Muscle layer of duodenum (tissue), 2 donors: ENCODE data around the gene CCL28.
"Not testable (repeated sequence)": the region's sequence is repeated elsewhere in the genome, so short reads cannot be mapped to it uniquely, and the experiment has no call there.

Experiments
- H3K27ac ChIP-seq: one replicate; pipeline ENCODE4 v1.7.0; 2013; ENCODE audit warnings: mild to moderate bottlenecking, low read length
- H3K27me3 ChIP-seq: one replicate; pipeline ENCODE4 v1.7.0; 2013; ENCODE audit warnings: low read depth, mild to moderate bottlenecking, control low read depth, low read length
- H3K36me3 ChIP-seq, 2 donors: one replicate each; pipeline ENCODE4 v1.7.0; 2013; ENCODE audit warnings: low read length in 2 of 2, control low read depth in 1 of 2, mild to moderate bottlenecking in 1 of 2; ENCODE audit not compliant: insufficient read depth in 2 of 2, control insufficient read depth in 1 of 2
- H3K4me1 ChIP-seq, 2 donors: one replicate each; pipeline ENCODE4 v1.7.0; 2013; ENCODE audit warnings: low read length in 2 of 2, mild to moderate bottlenecking in 2 of 2, control low read depth in 1 of 2, moderate library complexity in 1 of 2; ENCODE audit not compliant: insufficient read depth in 2 of 2, control insufficient read depth in 1 of 2
- H3K4me3 ChIP-seq, 2 donors: one replicate each; pipeline ENCODE4 v1.7.0; 2013; ENCODE audit warnings: low read length in 2 of 2, low read depth in 1 of 2, mild to moderate bottlenecking in 1 of 2
- H3K9me3 ChIP-seq, 2 donors: one replicate each; pipeline ENCODE4 v1.7.0; 2013; ENCODE audit warnings: low read length in 2 of 2, control low read depth in 1 of 2, mild to moderate bottlenecking in 1 of 2; ENCODE audit not compliant: control insufficient read depth in 1 of 2
- donor health status: healthy.

Gene CCL28

GRCh38 chr5:43423086-43423485 lies 10.9 kb upstream of the CCL28 start:
- H3K4me3 ChIP-seq, H3K27ac ChIP-seq, H3K27me3 ChIP-seq, H3K36me3 ChIP-seq, H3K4me1 ChIP-seq, H3K9me3 ChIP-seq: not testable (repeated sequence)

DNA sequence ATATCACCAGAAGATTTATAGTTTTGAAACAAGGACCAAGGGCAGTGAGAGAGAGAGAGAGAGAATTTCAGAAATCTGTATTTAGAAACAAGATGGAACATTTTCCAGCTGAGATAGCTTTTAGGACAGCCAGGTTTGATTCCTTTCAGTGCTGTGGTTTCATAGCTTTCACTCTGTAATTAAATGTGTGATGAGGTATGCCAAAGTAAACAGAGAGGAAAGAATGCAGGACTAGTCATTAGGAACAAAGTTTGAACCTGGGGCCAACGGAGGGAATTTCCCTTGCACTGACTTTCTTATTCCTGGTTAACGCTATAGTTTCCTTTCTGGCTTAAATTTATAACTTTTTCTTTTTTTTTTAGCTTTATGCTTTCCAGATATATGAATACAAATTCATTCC lies 10.0 kb upstream of the CCL28 start:
- Histone ChIP-seq H3K27me3 (no peaks in the 10 kb centered on the region), H3K4me1 (peaks cover 0 to 8% of the 10 kb centered on the region in 2 donors), H3K9me3 (no peaks in the 10 kb centered on the region), H3K27ac (peak overlapping the region; percentile 34), H3K36me3 (no peaks in the 10 kb centered on the region), H3K4me3 (no peak overlapping the region)

- H3K4me3 ChIP-seq, result no peak overlapping the region
- peak overlapping the region; percentile 34 for H3K27ac ChIP-seq
Measured at GRCh38 chr5:43421450-43422133, 9.4 kb upstream of the CCL28 start.

DNA sequence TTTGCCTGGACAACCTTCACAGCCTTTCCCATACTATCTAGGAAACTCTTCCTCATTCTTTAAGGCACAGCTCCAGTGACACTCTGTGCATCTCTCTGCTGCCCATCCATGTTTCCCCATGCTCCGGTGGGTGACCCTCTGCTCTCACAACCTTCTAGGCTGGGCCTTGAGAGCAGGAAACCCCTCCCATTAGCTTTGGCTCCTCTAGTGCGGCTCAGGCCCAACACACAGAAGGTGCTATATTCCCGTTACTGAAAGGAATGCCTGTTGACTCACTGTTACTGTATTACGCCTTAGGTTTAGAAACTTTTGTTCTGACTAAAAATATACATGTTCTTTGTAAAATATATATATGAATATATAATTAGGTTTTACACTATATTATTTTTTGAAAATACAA lies 8.1 kb upstream of the CCL28 start:
- H3K9me3 ChIP-seq, result no peaks in the 10 kb centered on the region
- no peaks in the 10 kb centered on the region for H3K27me3 ChIP-seq
- peaks cover 0 to 8% of the 10 kb centered on the region in 2 donors for H3K4me1 ChIP-seq
- H3K27ac ChIP-seq, result no peak overlapping the region
- no peaks in the 10 kb centered on the region for H3K36me3 ChIP-seq
- no peak overlapping the region for H3K4me3 ChIP-seq

More at GRCh38 chr5:43421450-43422133, 9.4 kb upstream of the CCL28 start:
- H3K4me1 ChIP-seq, result peaks cover 0 to 8% of the 10 kb centered on the region in 2 donors
- no peaks in the 10 kb centered on the region for H3K27me3 ChIP-seq
- no peaks in the 10 kb centered on the region for H3K9me3 ChIP-seq
- no peaks in the 10 kb centered on the region for H3K36me3 ChIP-seq

GRCh38 chr5:43418561-43418960 lies 6.4 kb upstream of the CCL28 start:
- no peak overlapping the region for H3K27ac ChIP-seq
- H3K4me1 ChIP-seq, result peaks cover 0 to 8% of the 10 kb centered on the region in 2 donors
- no peaks in the 10 kb centered on the region for H3K36me3 ChIP-seq
- H3K9me3 ChIP-seq, result no peaks in the 10 kb centered on the region
- no peak overlapping the region for H3K4me3 ChIP-seq
- no peaks in the 10 kb centered on the region for H3K27me3 ChIP-seq

GRCh38 chr5:43416803-43417394 lies 4.7 kb upstream of the CCL28 start:
- Histone ChIP-seq H3K4me1 (peaks cover 0 to 7% of the 10 kb centered on the region in 2 donors), H3K36me3 (no peaks in the 10 kb centered on the region), H3K4me3 (no peak overlapping the region), H3K27ac (no peak overlapping the region), H3K9me3 (no peaks in the 10 kb centered on the region), H3K27me3 (no peaks in the 10 kb centered on the region)

- H3K4me1 ChIP-seq, result no peaks in the 10 kb centered on the region
- H3K9me3 ChIP-seq, result no peaks in the 10 kb centered on the region
- H3K4me3 ChIP-seq, result no peak overlapping the region
- H3K27ac ChIP-seq, result no peak overlapping the region
- H3K27me3 ChIP-seq, result no peaks in the 10 kb centered on the region
- no peaks in the 10 kb centered on the region for H3K36me3 ChIP-seq
Measured at GRCh38 chr5:43415935-43416802, 4.0 kb upstream of the CCL28 start.

GRCh38 chr5:43413966-43414365 lies 1.8 kb upstream of the CCL28 start:
- Histone ChIP-seq H3K27me3 (no peaks in the 10 kb centered on the region), H3K9me3 (no peaks in the 10 kb centered on the region), H3K36me3 (no peaks in the 10 kb centered on the region), H3K4me1 (no peaks in the 10 kb centered on the region), H3K4me3 (no peak overlapping the region), H3K27ac (no peak overlapping the region)

- H3K27ac ChIP-seq, result peak overlapping the region; percentile 71
- no peaks in the 10 kb centered on the region for H3K4me1 ChIP-seq
- H3K9me3 ChIP-seq, result no peaks in the 10 kb centered on the region
- H3K36me3 ChIP-seq, result no peaks in the 10 kb centered on the region
- H3K27me3 ChIP-seq, result no peaks in the 10 kb centered on the region
- no peak overlapping the region for H3K4me3 ChIP-seq
Measured at GRCh38 chr5:43412644-43413043, 453 bp upstream of the CCL28 start.

DNA sequence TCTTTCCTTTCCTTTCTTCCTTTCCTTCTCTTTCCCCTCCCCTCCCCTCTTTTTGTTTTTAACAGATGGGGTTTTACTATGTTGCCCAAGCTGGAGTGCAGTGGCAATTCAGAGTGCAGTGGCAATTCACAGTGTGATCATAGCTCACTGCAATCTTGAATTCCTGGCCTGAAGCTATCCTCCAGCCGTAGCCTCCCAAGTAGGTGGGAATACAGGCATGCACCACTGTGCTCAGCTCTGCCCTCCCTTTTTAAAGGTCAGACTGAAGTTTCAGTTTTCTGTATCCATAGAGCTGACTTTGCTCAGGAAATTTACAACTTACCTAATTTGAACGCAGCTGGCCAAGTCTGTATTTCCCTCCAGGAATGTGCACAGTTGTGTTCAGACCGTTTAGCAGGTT lies 696 bp downstream of the CCL28 start:
- peak overlapping the region; percentile 71 for H3K27ac ChIP-seq

DNA sequence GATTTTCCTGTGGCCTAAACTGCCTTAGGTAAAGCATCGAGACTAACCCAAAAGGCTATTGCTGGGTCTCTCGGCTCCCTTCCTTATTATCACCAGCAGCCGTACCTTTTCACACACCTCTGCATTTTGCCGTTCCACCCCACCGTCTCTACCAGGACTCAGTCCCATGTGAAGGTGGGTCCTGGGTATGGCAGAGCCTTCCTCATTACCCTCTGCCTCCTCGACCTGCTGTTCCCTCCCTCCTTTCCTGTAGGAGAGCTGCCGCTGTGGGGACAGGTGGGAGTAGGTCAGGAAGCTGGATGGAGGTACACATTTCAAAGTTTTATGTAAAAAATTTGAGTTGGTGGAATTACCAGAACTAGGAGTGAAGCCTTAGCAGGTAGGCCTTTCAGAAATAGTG lies 1.8 kb downstream of the CCL28 start:
- H3K27ac ChIP-seq, result peak overlapping the region; percentile 71
- no peaks in the 10 kb centered on the region for H3K9me3 ChIP-seq
- H3K27me3 ChIP-seq, result no peaks in the 10 kb centered on the region
- H3K4me1 ChIP-seq, result no peaks in the 10 kb centered on the region
- peak overlapping the region in 1 of 2 donors; percentile 45 for H3K4me3 ChIP-seq
- H3K36me3 ChIP-seq, result no peaks in the 10 kb centered on the region

More for the DNA sequence above, 696 bp downstream of the CCL28 start:
- Histone ChIP-seq H3K4me3 (peak overlapping the region in 1 of 2 donors; percentile 45), H3K36me3 (no peaks in the 10 kb centered on the region), H3K9me3 (no peaks in the 10 kb centered on the region), H3K27me3 (no peaks in the 10 kb centered on the region), H3K4me1 (no peaks in the 10 kb centered on the region)
